HepG2 (cell line): ENCODE results near the gene THAP5. TPM values are rescaled to one million over a fixed set of nuclear protein-coding genes. Genes with fewer than 3 reads are reported as not detected.

Experiments
- CHD4 ChIP-seq: fragments of 200-600 bp; sonication (generic); IDR thresholded peaks from 2 replicates; pipeline ENCODE4 v1.7.0; 2017; ENCODE audit warnings: mild to moderate bottlenecking, low read length, borderline replicate concordance
- DRAP1 ChIP-seq: IDR thresholded peaks from 2 replicates; pipeline ENCODE4 v1.6.1; 2016; ENCODE audit warnings: missing genetic modification reagents, missing compliant biosample characterization
- GRHL1 ChIP-seq: sonication (generic); formaldehyde crosslinking; conservative IDR thresholded peaks from 2 replicates; pipeline ENCODE4 v1.8.0; 2022; ENCODE audit warnings: missing genetic modification reagents
- KMT2A ChIP-seq: sonication (generic); formaldehyde crosslinking; IDR thresholded peaks from 2 replicates; pipeline ENCODE4 v1.4.0; 2020; ENCODE audit warnings: missing genetic modification reagents
- NFKB2 ChIP-seq: sonication (generic); formaldehyde crosslinking; IDR thresholded peaks from 2 replicates; pipeline ENCODE4 v1.4.0; 2020; ENCODE audit warnings: missing genetic modification reagents, borderline replicate concordance
- REL ChIP-seq: sonication (generic); formaldehyde crosslinking; conservative IDR thresholded peaks from 2 replicates; pipeline ENCODE4 v1.8.0; 2022; ENCODE audit warnings: mild to moderate bottlenecking, missing genetic modification reagents, moderate library complexity
- REPIN1 ChIP-seq: sonication (generic); formaldehyde crosslinking; IDR thresholded peaks from 2 replicates; pipeline ENCODE4 v1.8.0; 2022; ENCODE audit warnings: missing genetic modification reagents, low read depth, mild to moderate bottlenecking, borderline replicate concordance
- SNRNP70 ChIP-seq: fragments of 200-400 bp; formaldehyde crosslinking; IDR thresholded peaks from 2 replicates; pipeline ENCODE4 v1.6.1; 2017; ENCODE audit warnings: mild to moderate bottlenecking, low read depth, low read length, moderate library complexity
- SP140L ChIP-seq: sonication (generic); formaldehyde crosslinking; IDR thresholded peaks from 2 replicates; pipeline ENCODE4 v1.4.0; 2020; ENCODE audit warnings: missing genetic modification reagents, borderline replicate concordance
- SRF ChIP-seq: IDR thresholded peaks from 2 replicates; pipeline ENCODE4 v1.6.1; 2011; ENCODE audit warnings: mild to moderate bottlenecking, low read depth, low read length, moderate library complexity
- STAT6 ChIP-seq: sonication (generic); formaldehyde crosslinking; IDR thresholded peaks from 2 replicates; pipeline ENCODE4 v1.4.0; 2020; ENCODE audit warnings: missing genetic modification reagents, mild to moderate bottlenecking, borderline replicate concordance
- TEAD3 ChIP-seq: optimal IDR thresholded peaks from 2 replicates; pipeline ENCODE3; 2016; ENCODE audit warnings: borderline replicate concordance
- USF2 ChIP-seq, 2 experiments: sonication (generic) in 1 of 2; formaldehyde crosslinking in 1 of 2; IDR thresholded peaks; 2 replicates each; pipeline versions ENCODE4 v1.5.1 to v1.6.1; 2011 to 2020; ENCODE audit warnings: borderline replicate concordance in 1 of 2, low read depth in 1 of 2, low read length in 1 of 2, mild to moderate bottlenecking in 1 of 2, missing genetic modification reagents in 1 of 2, moderate library complexity in 1 of 2
- YEATS4 ChIP-seq: sonication (generic); formaldehyde crosslinking; IDR thresholded peaks from 2 replicates; pipeline ENCODE4 v1.4.0; 2020; ENCODE audit warnings: missing genetic modification reagents, borderline replicate concordance
- ZBTB14 ChIP-seq: sonication (generic); formaldehyde crosslinking; IDR thresholded peaks from 2 replicates; pipeline ENCODE4 v1.4.0; 2020; ENCODE audit warnings: missing genetic modification reagents
- ZNF430 ChIP-seq: sonication (generic); formaldehyde crosslinking; IDR thresholded peaks from 2 replicates; pipeline ENCODE4 v1.9.0; 2021; ENCODE audit warnings: mild to moderate bottlenecking, missing genetic modification reagents
- ZNF547 ChIP-seq: sonication (generic); formaldehyde crosslinking; IDR thresholded peaks from 2 replicates; pipeline ENCODE4 v1.5.1; 2020; ENCODE audit warnings: mild to moderate bottlenecking, missing genetic modification reagents
- ZNF776 ChIP-seq: sonication (generic); formaldehyde crosslinking; IDR thresholded peaks from 2 replicates; pipeline ENCODE4 v1.4.0; 2020; ENCODE audit warnings: mild to moderate bottlenecking, missing genetic modification reagents
- ZSCAN12 ChIP-seq: sonication (generic); formaldehyde crosslinking; IDR thresholded peaks from 2 replicates; pipeline ENCODE4 v1.9.0; 2021; ENCODE audit warnings: mild to moderate bottlenecking, missing genetic modification reagents
- polyA plus RNA-seq, 8 experiments: library from polyadenylated mRNA; depleted of rRNA in 3 of 8; stranded (reverse) in 7 of 8; unstranded in 1 of 8; fragments of >200 nt; fragmentation: Illumina TruSeq in 4 of 8; extraction: Trizol in 4 of 8; gene quantifications; 2 replicates each; pipeline versions ENCODE4 v1.2.1 to v1.2.3, GENCODE V29; 2011 to 2016; ENCODE audit warnings: low read depth in 4 of 8, missing spikeins in 1 of 8, mixed read lengths in 1 of 8; ENCODE audit not compliant: insufficient read depth in 1 of 8
- total RNA-seq, 5 experiments: library from RNA; depleted of rRNA; stranded (reverse); fragments of >200 nt; fragmentation: Illumina TruSeq; extraction: Trizol; gene quantifications; 2 replicates each; pipeline ENCODE4 v1.2.3, GENCODE V29; 2016; ENCODE audit warnings: low read depth in 1 of 5

THAP5 gene
- total and polyA plus RNA-seq, 2 of the 13 experiments (the other 11 are each of a cell fraction or from before 2014, with no cell fraction given) = 3.6 to 11.8 TPM

- peak; percentile 37; the same call in 1 of the 2 replicates for TF ChIP-seq STAT6 (CRISPR knock-in tag)
- TF ChIP-seq SRF = no peak
- TF ChIP-seq REPIN1 (CRISPR knock-in tag) = peak; percentile 95
- no peak for TF ChIP-seq SP140L (CRISPR knock-in tag)
- 0 out of 2 replicates have a peak, but pooled peaks have one; percentile 63 for TF ChIP-seq REL (CRISPR knock-in tag)
- no peak for TF ChIP-seq ZSCAN12 (CRISPR knock-in tag)
- 0 out of 2 replicates have a peak, but pooled peaks have one; percentile 32 for TF ChIP-seq ZNF776 (CRISPR knock-in tag)
- 0 out of 2 replicates have a peak, but pooled peaks have one; percentile 54 for TF ChIP-seq NFKB2 (CRISPR knock-in tag)
- TF ChIP-seq SNRNP70 = no peak
- TF ChIP-seq CHD4 = no peak
- TF ChIP-seq USF2 (IDR thresholded peaks at IDR 0.05; ENCODE audit: low read depth, low read length) = no peak
- peak; percentile 59; the same call in 1 of the 2 replicates for TF ChIP-seq USF2 (CRISPR knock-in tag; IDR thresholded peaks at IDR 0.05; ENCODE audit: borderline replicate concordance)
- peak; percentile 48; the same call in 1 of the 2 replicates for TF ChIP-seq KMT2A
- TF ChIP-seq GRHL1 (CRISPR knock-in tag) = no peak
- 0 out of 2 replicates have a peak, but pooled peaks have one; percentile 32 for TF ChIP-seq ZNF547 (CRISPR knock-in tag)
- TF ChIP-seq ZBTB14 = no peak
- peak; percentile 80; the same call in 1 of the 2 replicates for TF ChIP-seq ZNF430
- peak; percentile 70 for TF ChIP-seq DRAP1 (CRISPR knock-in tag)
- peak; percentile 46 for TF ChIP-seq YEATS4 (CRISPR knock-in tag)
- peak; percentile 54 for TF ChIP-seq TEAD3 (CRISPR knock-in tag)
Observed at GRCh38 chr7:108525985-108526767, 43.3 kb downstream of the THAP5 start, which contains the start of gene PNPLA8 (continued).
